Ishikawa (cell line): ENCODE measurements around the gene EGFLAM.

Experiments
- CEBPB ChIP-seq: IDR thresholded peaks from 2 replicates; pipeline ENCODE4 v1.6.1; 2012
- RAD21 ChIP-seq: IDR thresholded peaks from 2 replicates; pipeline ENCODE4 v1.6.1; 2012; ENCODE audit warnings: low read depth
- TAF1 ChIP-seq: IDR thresholded peaks from 2 replicates; pipeline ENCODE4 v1.6.1; 2012; ENCODE audit warnings: low read depth, mild to moderate bottlenecking
- TEAD4 ChIP-seq: IDR thresholded peaks from 2 replicates; pipeline ENCODE4 v1.6.1; 2012
- ZBTB7A ChIP-seq: IDR thresholded peaks from 2 replicates; pipeline ENCODE4 v1.6.1; 2012; ENCODE audit warnings: low read depth
- TF ChIP-seq, protein P1 (sequence below): IDR thresholded peaks from 2 replicates; pipeline ENCODE4 v1.6.1; 2012; ENCODE audit warnings: low read depth, mild to moderate bottlenecking
- TF ChIP-seq, protein P2 (sequence below): IDR thresholded peaks from 2 replicates; pipeline ENCODE4 v1.6.1; 2012

DNA sequence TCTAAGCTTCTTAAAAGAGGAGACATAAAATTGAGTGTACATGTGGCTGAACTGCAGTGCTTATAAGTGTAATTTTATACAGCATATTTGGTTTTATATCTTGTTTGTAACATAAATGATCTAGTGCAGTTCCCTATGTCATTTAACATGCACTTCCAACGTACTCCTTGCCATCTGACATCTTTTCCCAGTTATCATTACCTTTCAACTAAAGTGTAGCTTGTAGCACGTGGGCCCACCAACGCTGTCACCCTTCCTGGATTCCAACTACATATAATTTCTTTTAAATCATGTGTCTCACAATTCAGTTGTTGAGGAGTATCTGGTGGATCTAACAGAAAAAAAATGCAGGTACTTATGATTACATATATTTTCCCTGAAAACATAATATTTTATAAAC, 247.9 kb downstream of the EGFLAM start:
- TF ChIP-seq, protein P1, sequence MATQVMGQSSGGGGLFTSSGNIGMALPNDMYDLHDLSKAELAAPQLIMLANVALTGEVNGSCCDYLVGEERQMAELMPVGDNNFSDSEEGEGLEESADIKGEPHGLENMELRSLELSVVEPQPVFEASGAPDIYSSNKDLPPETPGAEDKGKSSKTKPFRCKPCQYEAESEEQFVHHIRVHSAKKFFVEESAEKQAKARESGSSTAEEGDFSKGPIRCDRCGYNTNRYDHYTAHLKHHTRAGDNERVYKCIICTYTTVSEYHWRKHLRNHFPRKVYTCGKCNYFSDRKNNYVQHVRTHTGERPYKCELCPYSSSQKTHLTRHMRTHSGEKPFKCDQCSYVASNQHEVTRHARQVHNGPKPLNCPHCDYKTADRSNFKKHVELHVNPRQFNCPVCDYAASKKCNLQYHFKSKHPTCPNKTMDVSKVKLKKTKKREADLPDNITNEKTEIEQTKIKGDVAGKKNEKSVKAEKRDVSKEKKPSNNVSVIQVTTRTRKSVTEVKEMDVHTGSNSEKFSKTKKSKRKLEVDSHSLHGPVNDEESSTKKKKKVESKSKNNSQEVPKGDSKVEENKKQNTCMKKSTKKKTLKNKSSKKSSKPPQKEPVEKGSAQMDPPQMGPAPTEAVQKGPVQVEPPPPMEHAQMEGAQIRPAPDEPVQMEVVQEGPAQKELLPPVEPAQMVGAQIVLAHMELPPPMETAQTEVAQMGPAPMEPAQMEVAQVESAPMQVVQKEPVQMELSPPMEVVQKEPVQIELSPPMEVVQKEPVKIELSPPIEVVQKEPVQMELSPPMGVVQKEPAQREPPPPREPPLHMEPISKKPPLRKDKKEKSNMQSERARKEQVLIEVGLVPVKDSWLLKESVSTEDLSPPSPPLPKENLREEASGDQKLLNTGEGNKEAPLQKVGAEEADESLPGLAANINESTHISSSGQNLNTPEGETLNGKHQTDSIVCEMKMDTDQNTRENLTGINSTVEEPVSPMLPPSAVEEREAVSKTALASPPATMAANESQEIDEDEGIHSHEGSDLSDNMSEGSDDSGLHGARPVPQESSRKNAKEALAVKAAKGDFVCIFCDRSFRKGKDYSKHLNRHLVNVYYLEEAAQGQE: no peak
- TF ChIP-seq TEAD4: no peak
- no peak for TF ChIP-seq RAD21
- TF ChIP-seq, protein P2, sequence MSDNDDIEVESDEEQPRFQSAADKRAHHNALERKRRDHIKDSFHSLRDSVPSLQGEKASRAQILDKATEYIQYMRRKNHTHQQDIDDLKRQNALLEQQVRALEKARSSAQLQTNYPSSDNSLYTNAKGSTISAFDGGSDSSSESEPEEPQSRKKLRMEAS: no peak
- TF ChIP-seq ZBTB7A: no peak
- no peak for TF ChIP-seq TAF1
- no peak for TF ChIP-seq CEBPB
